SU-DHL-6 (cell line): ENCODE data around the gene CDC42EP5.

Experiments used
- H2AFZ ChIP-seq: fragments of 200-600 bp; sonication (generic); 2 replicates; pipeline ENCODE4 v1.6.1; 2014; ENCODE audit warnings: low read depth, mild to moderate bottlenecking, moderate library complexity, mixed read lengths, antibody characterized with exemption, low read length; ENCODE audit not compliant: severe bottlenecking
- H3F3A ChIP-seq: fragments of 200-600 bp; shearing (Covaris generic); 2 replicates; pipeline ENCODE4 v1.6.0; 2016; ENCODE audit warnings: antibody characterized with exemption, mild to moderate bottlenecking; ENCODE audit not compliant: insufficient read depth
- H3K27ac ChIP-seq: fragments of 200-600 bp; sonication (generic); 2 replicates; pipeline ENCODE4 v1.5.1; 2016; ENCODE audit warnings: low read depth, mild to moderate bottlenecking, low read length, moderate library complexity, mixed read lengths
- H3K27me3 ChIP-seq: fragments of 200-600 bp; sonication (generic), shearing (Covaris generic); 2 replicates; pipeline ENCODE4 v1.6.0; 2014; ENCODE audit warnings: mild to moderate bottlenecking, low read length
- H3K36me3 ChIP-seq: fragments of 200-600 bp; sonication (generic); 2 replicates; pipeline ENCODE4 v1.6.1; 2014; ENCODE audit warnings: mild to moderate bottlenecking, low read length, mixed read lengths
- H3K4me2 ChIP-seq: fragments of 300-600, 200-600 bp; shearing (Covaris generic), sonication (generic); 2 replicates; pipeline ENCODE4 v1.6.0; 2014; ENCODE audit warnings: low read length, low read depth, mild to moderate bottlenecking; ENCODE audit not compliant: poor library complexity, severe bottlenecking
- H3K4me3 ChIP-seq: fragments of 200-600 bp; sonication (generic); 2 replicates; pipeline ENCODE4 v1.5.1; 2014; ENCODE audit warnings: antibody characterized with exemption, low read length, mild to moderate bottlenecking, mixed read lengths; ENCODE audit not compliant: insufficient read depth, poor library complexity, severe bottlenecking
- H3K79me2 ChIP-seq: fragments of 200-600 bp; sonication (generic); 2 replicates; pipeline ENCODE4 v1.6.1; 2014; ENCODE audit warnings: mild to moderate bottlenecking, low read length, moderate library complexity; ENCODE audit not compliant: insufficient read depth
- H3K9ac ChIP-seq: fragments of 200-600 bp; sonication (generic); 2 replicates; pipeline ENCODE4 v1.7.0; 2014; ENCODE audit warnings: mild to moderate bottlenecking, low read length
- H3K9me2 ChIP-seq: fragments of 200-600 bp; sonication (generic); replicated peaks from 2 replicates; pipeline ENCODE4 v1.6.1; 2014; ENCODE audit warnings: low read length; ENCODE audit not compliant: insufficient read depth
- H3K9me3 ChIP-seq: fragments of 200-600 bp; sonication (generic); 2 replicates; pipeline ENCODE4 v1.6.1; 2014; ENCODE audit warnings: low read length, mixed read lengths; ENCODE audit not compliant: insufficient read depth
- H4K20me1 ChIP-seq: fragments of 200-600 bp; sonication (generic); 2 replicates; pipeline ENCODE4 v1.6.1; 2014; ENCODE audit warnings: low read depth, mild to moderate bottlenecking, antibody characterized with exemption, low read length, moderate library complexity, mixed read lengths
- EZH2phosphoT487 ChIP-seq: fragments of 200-600 bp; sonication (generic), shearing (Covaris generic); conservative IDR thresholded peaks from 2 replicates; pipeline ENCODE4 v1.6.1; 2018; ENCODE audit warnings: mild to moderate bottlenecking, antibody characterized with exemption, low read length, moderate library complexity, mixed read lengths
- TF ChIP-seq, protein P1 (sequence below): fragments of 200-600 bp; sonication (generic); IDR thresholded peaks from one replicate; pipeline ENCODE4 v1.5.1; 2017; ENCODE audit warnings: antibody characterized with exemption, mild to moderate bottlenecking, low read length, moderate library complexity; ENCODE audit not compliant: insufficient read depth, poor library complexity, severe bottlenecking

Gene CDC42EP5

DNA sequence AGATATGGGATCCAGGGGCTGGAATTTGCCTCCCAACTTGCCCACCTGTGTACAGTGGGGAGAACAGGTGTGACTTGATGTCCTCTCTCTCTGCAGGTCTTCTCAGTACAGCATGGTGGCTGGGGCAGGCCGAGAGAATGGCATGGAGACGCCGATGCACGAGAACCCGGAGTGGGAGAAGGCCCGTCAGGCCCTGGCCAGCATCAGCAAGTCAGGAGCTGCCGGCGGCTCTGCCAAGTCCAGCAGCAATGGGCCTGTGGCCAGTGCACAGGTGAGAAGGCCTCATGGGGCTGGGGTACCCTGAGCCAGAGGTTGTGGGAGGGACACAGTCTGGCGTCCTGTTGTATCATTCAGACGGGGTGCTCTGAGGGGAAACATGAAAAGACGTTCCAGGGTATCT lies 21.1 kb downstream of the CDC42EP5 start:
- no peak overlapping the region for H2AFZ ChIP-seq
- no peak overlapping the region for H3K27ac ChIP-seq

DNA sequence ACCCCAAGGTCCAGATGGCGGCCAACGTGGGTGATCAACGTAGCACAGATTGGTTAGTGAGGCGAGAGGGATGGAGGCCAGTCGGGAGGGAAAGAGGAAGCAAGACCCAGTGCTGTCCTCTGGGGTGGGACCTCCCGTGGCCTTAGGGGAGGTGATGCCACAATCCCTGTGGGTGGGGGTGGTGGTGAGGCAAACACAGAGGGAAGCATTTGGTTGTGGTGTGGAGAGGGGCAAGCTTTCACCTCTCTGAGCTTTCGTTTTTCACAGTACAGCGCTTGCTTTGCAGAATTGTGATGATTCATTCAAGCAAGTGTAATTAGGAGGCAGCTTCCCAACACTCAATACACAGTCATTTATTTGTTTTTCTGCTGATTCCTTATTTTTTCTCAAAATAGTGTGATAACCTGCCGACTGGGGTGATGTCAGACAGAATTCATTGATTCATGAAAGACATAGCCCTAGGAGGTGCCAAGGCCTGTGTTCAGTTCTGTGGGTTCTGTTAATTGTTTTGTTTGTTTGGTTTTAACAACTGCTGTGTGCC lies 21.7 kb downstream of the CDC42EP5 start:
- H3K4me3 ChIP-seq = no peak overlapping the region
- H3K27ac ChIP-seq = no peak overlapping the region
- no peaks in the 10 kb centered on the region for H3K9me2 ChIP-seq
- H3K4me2 ChIP-seq = peak overlapping the region; percentile 6
- no peaks in the 10 kb centered on the region for H3K9me3 ChIP-seq
- no peaks in the 10 kb centered on the region for H3K27me3 ChIP-seq
- peaks cover 19% of the 10 kb centered on the region; the same call in 1 of the 2 replicates for H4K20me1 ChIP-seq
- H3K9ac ChIP-seq = no peak overlapping the region
- TF ChIP-seq, protein P1, sequence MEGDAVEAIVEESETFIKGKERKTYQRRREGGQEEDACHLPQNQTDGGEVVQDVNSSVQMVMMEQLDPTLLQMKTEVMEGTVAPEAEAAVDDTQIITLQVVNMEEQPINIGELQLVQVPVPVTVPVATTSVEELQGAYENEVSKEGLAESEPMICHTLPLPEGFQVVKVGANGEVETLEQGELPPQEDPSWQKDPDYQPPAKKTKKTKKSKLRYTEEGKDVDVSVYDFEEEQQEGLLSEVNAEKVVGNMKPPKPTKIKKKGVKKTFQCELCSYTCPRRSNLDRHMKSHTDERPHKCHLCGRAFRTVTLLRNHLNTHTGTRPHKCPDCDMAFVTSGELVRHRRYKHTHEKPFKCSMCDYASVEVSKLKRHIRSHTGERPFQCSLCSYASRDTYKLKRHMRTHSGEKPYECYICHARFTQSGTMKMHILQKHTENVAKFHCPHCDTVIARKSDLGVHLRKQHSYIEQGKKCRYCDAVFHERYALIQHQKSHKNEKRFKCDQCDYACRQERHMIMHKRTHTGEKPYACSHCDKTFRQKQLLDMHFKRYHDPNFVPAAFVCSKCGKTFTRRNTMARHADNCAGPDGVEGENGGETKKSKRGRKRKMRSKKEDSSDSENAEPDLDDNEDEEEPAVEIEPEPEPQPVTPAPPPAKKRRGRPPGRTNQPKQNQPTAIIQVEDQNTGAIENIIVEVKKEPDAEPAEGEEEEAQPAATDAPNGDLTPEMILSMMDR = no peak
- no peak for TF ChIP-seq EZH2phosphoT487
- no peaks in the 10 kb centered on the region for H3K36me3 ChIP-seq
- H2AFZ ChIP-seq = no peak overlapping the region
- H3K79me2 ChIP-seq = peaks cover 62% of the 10 kb centered on the region
- H3F3A ChIP-seq = 0 out of 2 replicates have a peak, but pooled peaks cover 3% of the 10 kb centered on the region

More for the DNA sequence above, 21.1 kb downstream of the CDC42EP5 start:
- no peaks in the 10 kb centered on the region for H3K27me3 ChIP-seq
- no peaks in the 10 kb centered on the region for H3K9me3 ChIP-seq
- H3K4me3 ChIP-seq = no peak overlapping the region
- H3K79me2 ChIP-seq = peaks cover 60% of the 10 kb centered on the region
- no peaks in the 10 kb centered on the region for H3K9me2 ChIP-seq
- TF ChIP-seq EZH2phosphoT487 = no peak
- TF ChIP-seq, protein P1 = no peak
- no peak overlapping the region for H3K4me2 ChIP-seq
- H3K36me3 ChIP-seq = no peaks in the 10 kb centered on the region
- no peak overlapping the region for H3K9ac ChIP-seq
- H4K20me1 ChIP-seq = peaks cover 19% of the 10 kb centered on the region; the same call in 1 of the 2 replicates
- 0 out of 2 replicates have a peak, but pooled peaks cover 2% of the 10 kb centered on the region for H3F3A ChIP-seq

DNA sequence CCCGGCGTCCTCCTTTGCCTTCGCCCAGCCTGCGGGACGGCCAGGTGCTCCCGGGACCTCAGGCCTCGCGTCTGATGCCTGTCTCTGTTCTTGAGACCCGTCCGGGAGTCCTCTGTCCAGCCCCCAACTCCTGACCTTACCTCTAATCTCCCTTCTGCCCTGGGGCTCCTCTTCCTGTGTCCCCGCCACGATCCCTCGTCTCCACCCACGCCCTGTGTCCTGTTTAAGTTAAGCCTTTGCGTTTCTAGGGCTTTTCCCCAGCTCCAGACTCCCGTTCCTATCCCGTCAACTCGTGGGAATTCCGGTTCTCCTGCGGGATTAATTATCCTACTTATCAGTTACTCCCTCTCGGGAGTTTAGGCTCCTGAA lies 23.4 kb downstream of the CDC42EP5 start:
- Histone ChIP-seq H2AFZ (no peak overlapping the region), H3K36me3 (no peaks in the 10 kb centered on the region), H3K9me2 (no peaks in the 10 kb centered on the region), H3K27ac (peak overlapping the region; percentile 63), H3K4me3 (peak overlapping the region; percentile 90), H3K79me2 (peaks cover 62% of the 10 kb centered on the region), H3K9me3 (no peaks in the 10 kb centered on the region), H3F3A (0 out of 2 replicates have a peak, but pooled peaks cover 3% of the 10 kb centered on the region), H3K27me3 (no peaks in the 10 kb centered on the region), H3K4me2 (peak overlapping the region; percentile 91), H4K20me1 (peaks cover 19% of the 10 kb centered on the region; the same call in 1 of the 2 replicates), H3K9ac (peak overlapping the region; percentile 93)
- TF ChIP-seq EZH2phosphoT487 = no peak
- TF ChIP-seq, protein P1 = no peak
